Measurements from ENCODE around the gene NKAIN4. TPM values are rescaled to one million over a fixed set of nuclear protein-coding genes. Genes with fewer than 3 reads are reported as not detected.

The NKAIN4 gene
- polyA plus RNA-seq, 1 donor = 20.7 TPM

DNA sequence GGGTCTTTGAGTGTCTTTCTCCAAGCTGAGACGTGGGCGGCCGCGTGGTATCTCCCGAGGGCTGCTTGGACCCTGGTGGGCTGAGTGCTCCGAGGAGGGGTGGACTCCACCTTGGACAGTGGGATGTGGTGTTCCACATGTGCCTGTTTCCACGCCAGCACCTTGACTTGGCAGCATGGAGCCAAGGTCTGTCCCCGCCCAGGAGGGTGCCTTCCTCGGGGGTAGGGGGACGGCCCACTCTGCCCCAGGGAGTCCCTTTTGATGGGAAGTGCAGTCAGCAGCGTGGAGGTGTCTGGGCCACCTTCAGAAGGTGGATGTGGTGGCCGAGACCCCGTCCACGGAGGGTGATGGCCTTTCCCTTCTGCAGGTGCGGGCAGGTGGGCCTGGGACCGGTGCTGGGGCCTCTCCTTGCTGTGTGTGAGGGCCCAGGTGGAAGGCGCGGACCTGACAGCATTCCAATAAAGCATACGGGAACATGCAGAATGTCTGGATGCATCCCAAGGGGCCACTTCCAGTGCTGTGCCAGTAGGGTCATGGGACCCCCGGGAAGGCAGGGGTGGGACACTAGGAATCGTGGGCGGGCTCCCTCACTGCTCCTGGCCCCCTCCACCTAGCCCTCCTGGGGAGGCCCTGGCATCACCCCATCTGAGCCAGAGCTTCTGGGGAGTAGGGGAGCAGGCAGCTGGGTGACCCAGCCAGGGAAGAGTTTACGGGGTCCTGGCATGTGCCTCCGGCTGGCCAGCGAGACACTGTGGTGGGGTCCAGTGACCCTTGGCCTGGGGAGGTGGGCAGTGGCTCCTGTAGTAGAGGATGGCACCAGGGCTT lies 35.3 kb upstream of the NKAIN4 start:
- DNase-seq = no peak

GRCh38 chr20:63288581-63289251 lies 34.5 kb upstream of the NKAIN4 start:
- DNase-seq = no peak

DNA sequence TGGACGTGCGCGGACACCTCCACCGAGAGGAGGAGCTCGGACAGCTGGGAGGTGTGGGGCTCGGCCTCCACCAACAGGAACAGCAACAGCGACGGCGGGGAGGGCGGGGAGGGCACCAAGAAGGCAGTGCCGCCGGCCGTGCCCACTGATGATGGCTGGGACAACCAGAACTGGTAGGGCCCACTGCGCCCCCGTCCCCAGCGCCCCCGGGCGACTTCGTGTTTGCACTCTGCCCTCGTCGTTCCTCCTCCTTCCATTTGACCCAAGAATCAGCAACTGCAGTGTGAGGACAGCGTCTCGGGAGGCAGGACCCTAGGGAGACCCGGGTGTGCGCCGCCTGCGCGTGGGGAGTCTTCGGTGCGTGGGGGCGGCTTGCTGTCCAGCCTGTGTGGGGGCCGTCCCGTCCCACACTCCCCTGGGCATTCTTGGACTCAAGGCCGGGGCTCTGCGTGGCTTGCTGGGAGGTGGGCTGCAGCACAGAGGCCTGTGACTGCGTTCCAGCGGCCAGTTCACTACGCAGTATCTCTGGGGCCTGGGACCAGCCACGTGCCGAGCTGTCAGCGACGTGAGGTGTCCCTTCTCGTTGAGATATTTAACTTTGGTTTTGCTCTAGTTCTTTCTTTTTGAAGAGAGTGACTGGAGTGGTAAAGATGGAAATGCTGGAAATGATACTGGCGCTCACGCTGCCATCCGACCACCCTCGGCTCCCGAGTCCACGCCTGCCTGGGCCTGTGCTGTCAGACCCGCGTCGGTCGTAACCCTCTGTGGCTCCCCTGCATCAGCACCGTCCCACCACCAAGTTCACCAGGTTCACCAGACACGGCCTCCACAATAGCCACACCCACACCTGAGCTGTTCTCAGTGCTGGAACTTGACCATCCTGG lies 33.7 kb upstream of the NKAIN4 start:
- no peak for DNase-seq

- no peak for DNase-seq
Observed at GRCh38 chr20:63286781-63287696, 32.8 kb upstream of the NKAIN4 start.

DNA sequence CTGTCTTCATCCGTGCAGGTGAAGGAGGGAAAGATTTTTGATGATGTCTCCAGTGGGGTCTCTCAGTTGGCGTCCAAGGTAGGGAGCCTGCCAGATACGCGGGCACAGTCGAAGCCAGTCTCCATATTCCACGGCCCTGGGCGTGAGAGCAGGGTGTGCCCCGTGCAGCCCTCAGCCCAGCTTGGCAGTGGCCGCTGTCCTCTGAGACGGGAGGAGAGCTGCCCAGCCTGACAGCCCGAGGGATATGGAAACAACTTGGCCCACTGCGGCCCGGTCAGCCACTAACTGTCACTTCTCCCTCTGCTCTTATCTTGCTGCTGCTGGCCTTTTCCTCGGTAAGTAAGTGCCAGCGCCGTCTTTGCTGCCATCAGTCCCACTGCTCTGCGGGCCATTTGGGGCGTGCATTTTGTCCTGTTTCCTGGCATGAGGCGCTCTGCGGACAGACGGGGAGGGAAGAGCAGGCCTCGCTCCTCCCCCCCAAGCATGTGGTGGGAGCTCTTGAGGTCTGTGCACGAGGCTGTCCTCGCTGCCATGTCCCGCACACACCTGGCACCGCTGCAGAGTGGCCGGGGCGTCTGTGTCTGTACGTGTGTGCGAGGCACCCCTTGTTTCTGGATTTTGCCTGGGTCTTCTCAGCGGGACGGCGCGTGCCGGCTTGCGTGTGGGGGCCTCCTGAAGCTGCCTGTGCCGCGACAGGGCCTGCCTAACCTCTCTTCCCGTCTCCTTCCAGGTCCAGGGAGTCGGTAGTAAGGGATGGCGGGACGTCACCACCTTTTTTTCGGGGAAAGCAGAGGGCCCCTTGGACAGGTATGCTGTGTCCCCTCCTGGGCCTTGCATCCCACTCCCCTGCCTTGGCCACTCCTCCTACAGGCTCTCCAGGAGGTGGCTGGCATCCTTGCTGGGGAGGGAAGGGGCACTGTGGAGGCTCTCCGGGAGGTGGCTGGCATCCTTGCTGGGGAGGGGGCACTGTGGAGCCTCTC lies 31.7 kb upstream of the NKAIN4 start:
- DNase-seq = no peak

DNA sequence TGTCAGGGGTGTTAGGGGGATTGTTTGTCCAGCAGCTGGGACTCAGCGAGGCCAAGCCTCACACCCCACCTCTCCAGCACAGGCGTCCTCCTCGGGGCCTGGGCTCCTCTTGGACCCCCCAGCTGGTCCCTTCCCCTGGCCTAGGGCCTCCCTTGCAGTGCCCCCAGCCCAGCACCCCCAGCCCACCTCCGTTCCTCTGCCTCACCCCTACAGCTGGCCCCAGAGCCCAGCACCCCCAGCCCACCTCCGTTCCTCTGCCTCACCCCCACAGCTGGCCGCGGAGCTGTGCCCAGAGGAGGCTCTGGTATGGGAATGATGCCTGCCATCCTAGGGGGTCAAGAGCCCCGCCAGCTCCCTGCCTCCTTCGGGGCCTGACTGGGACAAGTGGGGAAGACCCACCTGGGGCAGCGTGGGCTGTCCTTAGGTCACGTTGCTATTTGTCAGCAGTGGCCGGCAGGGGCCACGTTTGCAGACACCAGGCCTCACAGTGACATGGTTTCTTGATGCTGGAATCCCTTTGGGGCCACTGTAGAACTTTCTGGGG lies 30.8 kb upstream of the NKAIN4 start:
- no peak for DNase-seq

DNA sequence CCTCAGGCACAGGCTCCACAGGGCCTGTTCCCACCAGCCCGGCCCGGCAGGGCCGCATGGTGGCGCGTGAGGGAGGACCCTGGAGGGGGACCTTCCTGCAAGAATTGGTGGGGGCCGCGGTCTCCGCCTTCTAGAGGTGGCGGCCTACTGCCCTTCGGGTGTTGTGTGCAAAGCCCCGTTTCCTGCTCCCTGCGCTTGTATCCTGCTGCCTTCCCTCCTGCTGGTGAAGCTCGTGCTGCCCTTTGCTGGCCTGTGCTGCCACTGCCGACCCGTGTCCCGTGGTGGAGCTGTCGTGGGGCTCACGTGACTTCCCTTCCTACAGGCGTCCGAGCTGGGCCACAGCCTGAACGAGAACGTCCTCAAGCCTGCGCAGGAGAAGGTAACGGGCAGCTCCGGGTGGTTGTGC lies 30.3 kb upstream of the NKAIN4 start:
- no peak for DNase-seq

- no peak for DNase-seq
Observed at GRCh38 chr20:63284083-63284440, 29.8 kb upstream of the NKAIN4 start.

DNA sequence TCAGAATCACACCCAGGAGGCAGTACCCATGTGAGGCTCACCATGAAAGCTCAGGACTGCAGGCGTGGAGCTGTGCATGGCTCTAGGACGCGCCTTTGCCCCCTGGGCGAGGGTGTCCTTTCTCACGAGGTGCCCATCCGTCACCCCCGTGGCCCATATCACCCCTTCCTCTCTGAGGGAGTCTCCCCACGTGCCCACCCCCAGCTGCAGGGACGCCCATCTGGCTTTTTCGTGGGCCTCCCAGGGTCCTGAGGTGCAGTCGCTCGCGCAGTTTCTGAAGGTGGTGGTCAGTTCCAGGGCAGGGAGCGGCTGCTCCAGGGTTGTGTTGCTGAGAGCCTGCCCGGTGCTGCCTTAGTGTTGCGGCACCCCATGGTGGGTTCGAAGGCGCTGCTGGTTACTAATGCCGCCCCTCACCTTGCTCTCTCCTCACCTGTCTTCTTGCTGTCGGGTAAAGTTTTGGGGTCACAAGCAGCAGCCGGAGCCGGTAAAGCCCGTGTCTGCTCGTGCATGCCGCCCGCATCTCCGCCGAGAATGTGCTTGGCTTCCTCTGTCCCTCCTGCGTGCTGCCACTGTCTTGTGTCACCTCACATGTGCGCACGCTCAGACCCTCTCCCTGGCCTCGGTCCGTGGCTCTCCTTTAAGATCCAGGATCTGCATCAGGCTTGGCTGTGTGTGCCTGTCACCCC lies 29.3 kb upstream of the NKAIN4 start:
- no peak for DNase-seq

- DNase-seq = no peak
Observed at GRCh38 chr20:63282946-63283345, 28.7 kb upstream of the NKAIN4 start.

DNA sequence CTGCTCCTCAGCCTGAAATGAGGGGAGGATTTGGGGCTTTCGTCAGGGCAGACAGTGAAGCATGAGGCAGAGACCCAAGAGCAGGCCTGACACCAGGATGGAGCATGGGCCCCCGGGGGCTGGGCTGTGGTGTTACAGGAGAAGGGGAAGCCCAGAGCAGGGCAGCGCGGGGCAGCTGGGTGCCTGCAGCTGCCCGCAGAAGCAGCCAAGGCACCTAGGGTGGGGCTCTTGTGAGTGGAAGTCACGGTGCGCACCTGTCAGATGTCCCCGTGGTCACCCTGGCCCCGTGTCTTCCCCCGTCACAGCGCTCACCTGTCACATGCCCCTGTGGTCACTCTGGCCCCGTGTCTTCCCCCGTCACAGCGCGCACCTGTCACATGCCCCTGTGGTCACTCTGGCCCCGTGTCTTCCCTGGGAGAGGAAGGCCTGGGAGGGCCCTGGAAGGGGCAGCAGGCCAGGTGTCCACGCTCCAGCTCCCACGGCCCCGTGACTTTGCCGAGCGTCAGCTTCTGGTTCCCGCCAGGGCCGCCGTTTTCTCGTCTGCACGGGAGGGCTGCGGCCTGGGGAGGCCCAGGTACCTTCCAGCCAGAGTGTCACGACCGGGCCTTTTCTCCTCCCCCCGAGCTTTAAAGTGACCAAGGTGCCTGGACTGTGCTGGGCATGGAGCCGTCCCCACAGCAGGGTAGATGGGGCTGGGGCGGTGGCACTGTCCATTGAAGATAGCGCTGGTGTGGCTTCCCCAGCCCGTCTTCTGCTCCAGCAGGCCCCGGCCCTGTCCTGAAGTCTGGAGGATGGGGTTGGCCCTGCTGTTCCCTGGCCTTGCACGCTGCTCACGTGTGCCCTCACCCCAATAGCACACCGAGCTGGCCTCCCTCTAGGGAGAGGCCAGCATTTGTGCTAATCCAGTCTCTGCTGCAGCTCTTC lies 27.7 kb upstream of the NKAIN4 start:
- no peak for DNase-seq

- no peak for DNase-seq
Observed at GRCh38 chr20:63280929-63281545, 26.8 kb upstream of the NKAIN4 start.

DNA sequence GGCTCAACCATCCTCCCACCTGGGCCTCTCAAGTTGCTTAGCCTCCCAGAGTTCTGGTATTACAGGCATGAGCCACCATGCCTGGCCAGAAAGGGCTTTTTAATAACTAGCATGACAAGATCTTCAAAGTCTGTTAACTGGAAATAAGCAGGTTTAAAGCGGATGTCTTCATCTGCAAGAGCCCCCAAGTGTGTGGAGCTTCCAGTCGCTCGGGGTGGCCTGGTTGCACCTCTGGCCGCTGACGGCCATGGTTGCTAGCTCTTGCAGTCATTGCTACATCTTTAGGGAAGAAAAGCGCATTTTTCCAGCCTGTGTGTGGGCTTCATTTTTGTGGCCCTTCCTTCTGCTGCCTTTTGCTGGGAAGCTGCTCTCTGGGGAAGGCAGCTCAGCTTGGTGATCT lies 26.1 kb upstream of the NKAIN4 start:
- DNase-seq = no peak

DNA sequence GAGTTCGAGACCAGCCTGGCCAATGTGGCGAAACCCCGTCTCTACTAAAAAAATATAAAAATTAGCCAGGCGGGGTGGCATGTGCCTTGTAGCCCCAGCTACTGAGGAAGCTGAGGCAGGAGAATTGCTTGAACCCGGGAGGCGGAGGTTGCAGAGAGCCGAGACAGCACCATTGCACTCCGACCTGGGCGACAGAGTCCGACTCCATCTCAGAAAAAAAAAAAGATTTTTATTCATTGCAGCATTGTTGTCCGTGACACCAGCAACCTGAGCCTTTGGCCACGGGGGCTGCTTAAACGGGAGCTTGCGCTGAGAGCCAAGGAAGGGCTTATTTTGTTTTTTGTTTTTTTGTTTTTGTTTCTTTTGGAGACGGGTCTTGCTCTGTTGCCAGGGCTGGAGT lies 25.7 kb upstream of the NKAIN4 start:
- no peak for DNase-seq

- DNase-seq = no peak
Observed at GRCh38 chr20:63278661-63279060, 24.4 kb upstream of the NKAIN4 start.

GRCh38 chr20:63277466-63278272 lies 23.4 kb upstream of the NKAIN4 start:
- no peak for DNase-seq

DNA sequence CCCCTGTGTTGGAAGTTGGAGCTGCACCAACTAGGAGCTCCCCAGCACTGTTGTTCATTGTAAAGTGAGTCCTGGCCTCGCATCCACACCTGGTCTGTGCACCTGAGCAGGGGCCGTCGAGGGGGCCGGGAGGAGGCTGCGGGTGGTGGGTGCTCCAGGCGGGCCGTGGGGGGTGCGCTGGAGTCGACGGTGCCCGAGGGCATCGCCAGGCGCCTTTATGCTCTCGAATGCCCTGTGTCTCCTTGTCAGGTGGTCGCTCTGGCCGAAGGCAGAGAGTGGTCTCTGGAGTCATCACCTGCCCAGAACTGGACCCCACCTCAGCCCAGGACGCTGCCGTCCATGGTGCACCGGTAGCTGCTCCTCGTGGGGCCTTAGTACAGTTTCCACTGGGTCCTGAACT lies 22.7 kb upstream of the NKAIN4 start:
- DNase-seq = no peak
